ENCODE data around the gene ZSCAN25. TPM values are rescaled to one million over a fixed set of nuclear protein-coding genes. Genes with fewer than 3 reads are reported as not detected.
A peak's percentile ranks its signal among the peaks of the same experiment; 100 is the strongest.

Gene ZSCAN25
- total and polyA plus RNA-seq, 2 of the 13 experiments (the other 11 are each of a cell fraction or from before 2014, with no cell fraction given), result 12.1 to 16.8 TPM

DNA sequence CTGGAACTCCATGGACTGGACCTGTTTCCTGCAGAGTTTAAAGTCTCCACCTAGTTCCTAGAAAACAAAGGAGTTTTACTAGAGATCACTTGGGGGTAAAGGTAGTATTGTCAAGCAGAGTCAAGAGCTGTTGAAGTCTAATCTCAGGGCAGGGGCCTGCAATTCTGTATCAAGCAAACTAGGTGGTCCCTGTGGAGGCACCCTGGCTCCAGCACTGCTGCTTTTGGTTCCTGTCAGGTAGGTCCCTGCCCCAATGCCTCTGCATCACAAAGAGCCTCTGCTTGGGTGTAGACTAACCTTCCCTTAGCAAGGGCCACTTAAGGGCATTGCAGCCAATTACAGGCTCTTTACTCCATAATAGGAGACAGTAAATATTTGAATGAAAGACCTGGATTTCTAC is 22.5 kb downstream of the ZSCAN25 start:
- no peaks in the 10 kb centered on the region; a peak in 1 of 5 replicates for H3K36me3 ChIP-seq (replicated peaks in 1 of 2; ENCODE audit: control insufficient read depth in 1 of 2, insufficient read depth in 2 of 2, low read length in 2 of 2)
- H4K20me1 ChIP-seq (ENCODE audit: insufficient read depth, low read length), result no peaks in the 10 kb centered on the region
- intact Hi-C loops (cut with micrococcal nuclease; ENCODE audit: unreplicated experiment) (loop anchor here (10.0 kb wide), 1 partner anchor 276 kb away; the partner anchor contains the start of gene TRIM4), in situ Hi-C loops (cut with HindIII; ENCODE audit: extremely low pct_ligation_motif_present, low pct_unique_long_range_greater_than_20kb) (loop anchor here (10.0 kb wide), 1 partner anchor 266 kb away; no protein-coding TSS in a partner anchor)
- no peak overlapping the region for H3K4me2 ChIP-seq (ENCODE audit: low read depth, low read length)
- ChIA-PET CTCF (ENCODE audit: low intra/inter-chr PET ratio, low total read pairs) (no interaction called here), POLR2A (no interaction called here)
- no peaks in the 10 kb centered on the region for H3K27me3 ChIP-seq (ENCODE audit: control insufficient read depth in 1 of 2, insufficient read depth in 2 of 2, low read length in 2 of 2)
- no peaks in the 10 kb centered on the region for H3K9me3 ChIP-seq (ENCODE audit: low read length)
- BruUV-seq (replicated peaks), result no TSS peak
- no peak for DNase-seq (ENCODE audit: low spot score)
- H3K27ac ChIP-seq (ENCODE audit: extremely low read length, insufficient read depth, low read length), result no peak overlapping the region
- H3K79me2 ChIP-seq (ENCODE audit: insufficient read depth, low read length), result no peaks in the 10 kb centered on the region
- no peaks in the 10 kb centered on the region for H3K4me1 ChIP-seq (ENCODE audit: insufficient read depth, low read length)
- no peak overlapping the region for H3K9ac ChIP-seq (ENCODE audit: insufficient read depth, low read depth, low read length)
- no peak overlapping the region for H2AFZ ChIP-seq (ENCODE audit: low read length)
- no peak for FAIRE-seq
- TF ChIP-seq, protein P1, sequence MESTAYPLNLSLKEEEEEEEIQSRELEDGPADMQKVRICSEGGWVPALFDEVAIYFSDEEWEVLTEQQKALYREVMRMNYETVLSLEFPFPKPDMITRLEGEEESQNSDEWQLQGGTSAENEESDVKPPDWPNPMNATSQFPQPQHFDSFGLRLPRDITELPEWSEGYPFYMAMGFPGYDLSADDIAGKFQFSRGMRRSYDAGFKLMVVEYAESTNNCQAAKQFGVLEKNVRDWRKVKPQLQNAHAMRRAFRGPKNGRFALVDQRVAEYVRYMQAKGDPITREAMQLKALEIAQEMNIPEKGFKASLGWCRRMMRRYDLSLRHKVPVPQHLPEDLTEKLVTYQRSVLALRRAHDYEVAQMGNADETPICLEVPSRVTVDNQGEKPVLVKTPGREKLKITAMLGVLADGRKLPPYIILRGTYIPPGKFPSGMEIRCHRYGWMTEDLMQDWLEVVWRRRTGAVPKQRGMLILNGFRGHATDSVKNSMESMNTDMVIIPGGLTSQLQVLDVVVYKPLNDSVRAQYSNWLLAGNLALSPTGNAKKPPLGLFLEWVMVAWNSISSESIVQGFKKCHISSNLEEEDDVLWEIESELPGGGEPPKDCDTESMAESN (CRISPR knock-in tag; conservative IDR thresholded peaks at IDR 0.05), result no peak
- peak; percentile 62; the same call in 1 of the 2 replicates for TF ChIP-seq BCL6 (CRISPR knock-in tag; IDR thresholded peaks at IDR 0.05)
- TF ChIP-seq ZNF569 (CRISPR knock-in tag; IDR thresholded peaks at IDR 0.05; ENCODE audit: borderline replicate concordance), result no peak
- no peak overlapping the region for H3K4me3 ChIP-seq (replicated peaks in 1 of 3; ENCODE audit: insufficient read depth in 1 of 3, low read depth in 2 of 3, low read length in 3 of 3)
- no peak for ATAC-seq

DNA sequence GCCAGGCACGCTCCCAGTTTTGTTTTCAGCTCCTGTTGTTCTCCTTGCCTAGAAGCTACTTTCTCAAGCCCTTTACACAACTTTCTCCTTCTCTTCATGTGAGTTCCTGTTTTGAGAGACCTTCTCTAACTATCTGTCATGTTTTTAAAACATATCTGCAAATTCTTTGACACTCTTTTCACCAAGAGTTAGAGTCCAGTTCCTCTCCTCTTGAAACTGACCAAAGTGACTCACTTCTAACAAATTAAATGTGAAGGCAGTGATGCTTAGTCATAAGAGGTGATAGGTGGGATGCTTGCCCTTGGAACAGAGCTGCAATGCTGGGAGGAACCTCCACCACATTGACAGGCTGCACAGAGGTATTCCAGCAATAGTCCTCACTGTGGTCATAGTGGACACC is 25.3 kb downstream of the ZSCAN25 start:
- in situ Hi-C loops (cut with HindIII; ENCODE audit: extremely low pct_ligation_motif_present, low pct_unique_long_range_greater_than_20kb), result no loop called here
- DNase-seq (ENCODE audit: low spot score) (no peak), ATAC-seq (no peak), FAIRE-seq (no peak)
- POLR2A ChIA-PET, result interaction anchor here (1.7 kb wide), 1 partner anchor 25 kb away, joined by 3 read pairs; the partner anchor contains the start of gene ZSCAN25
- no peak overlapping the region for H3K4me2 ChIP-seq (ENCODE audit: low read depth, low read length)
- no peak overlapping the region for H3K9ac ChIP-seq (ENCODE audit: insufficient read depth, low read depth, low read length)
- intact Hi-C loops (cut with micrococcal nuclease; ENCODE audit: unreplicated experiment), result no loop called here
- H3K4me1 ChIP-seq (ENCODE audit: insufficient read depth, low read length), result no peaks in the 10 kb centered on the region
- BruUV-seq (replicated peaks), result no TSS peak
- no peak overlapping the region for H3K4me3 ChIP-seq (replicated peaks in 1 of 3; ENCODE audit: insufficient read depth in 1 of 3, low read depth in 2 of 3, low read length in 3 of 3)
- H3K27ac ChIP-seq (ENCODE audit: extremely low read length, insufficient read depth, low read length), result no peak overlapping the region
- CTCF ChIA-PET (ENCODE audit: low intra/inter-chr PET ratio, low total read pairs), result no interaction called here
- H4K20me1 ChIP-seq (ENCODE audit: insufficient read depth, low read length), result no peaks in the 10 kb centered on the region
- H2AFZ ChIP-seq (ENCODE audit: low read length), result no peak overlapping the region
- no peaks in the 10 kb centered on the region; a peak in 1 of 5 replicates for H3K36me3 ChIP-seq (replicated peaks in 1 of 2; ENCODE audit: control insufficient read depth in 1 of 2, insufficient read depth in 2 of 2, low read length in 2 of 2)
- no peaks in the 10 kb centered on the region for H3K9me3 ChIP-seq (ENCODE audit: low read length)
- H3K79me2 ChIP-seq (ENCODE audit: insufficient read depth, low read length), result no peaks in the 10 kb centered on the region
- 93% methylated on average over 1 of the region's 1 CpG for WGBS (ENCODE audit: low lambda C conversion rate)
- TF ChIP-seq ZSCAN31 (CRISPR knock-in tag; IDR thresholded peaks at IDR 0.05; ENCODE audit: low read depth) (no peak), BHLHE40 (IDR thresholded peaks at IDR 0.05; ENCODE audit: low read length) (no peak)
- TF ChIP-seq, protein P2, sequence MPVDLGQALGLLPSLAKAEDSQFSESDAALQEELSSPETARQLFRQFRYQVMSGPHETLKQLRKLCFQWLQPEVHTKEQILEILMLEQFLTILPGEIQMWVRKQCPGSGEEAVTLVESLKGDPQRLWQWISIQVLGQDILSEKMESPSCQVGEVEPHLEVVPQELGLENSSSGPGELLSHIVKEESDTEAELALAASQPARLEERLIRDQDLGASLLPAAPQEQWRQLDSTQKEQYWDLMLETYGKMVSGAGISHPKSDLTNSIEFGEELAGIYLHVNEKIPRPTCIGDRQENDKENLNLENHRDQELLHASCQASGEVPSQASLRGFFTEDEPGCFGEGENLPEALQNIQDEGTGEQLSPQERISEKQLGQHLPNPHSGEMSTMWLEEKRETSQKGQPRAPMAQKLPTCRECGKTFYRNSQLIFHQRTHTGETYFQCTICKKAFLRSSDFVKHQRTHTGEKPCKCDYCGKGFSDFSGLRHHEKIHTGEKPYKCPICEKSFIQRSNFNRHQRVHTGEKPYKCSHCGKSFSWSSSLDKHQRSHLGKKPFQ (CRISPR knock-in tag; IDR thresholded peaks at IDR 0.05; ENCODE audit: insufficient replicate concordance), result no peak
- no peaks in the 10 kb centered on the region for H3K27me3 ChIP-seq (ENCODE audit: control insufficient read depth in 1 of 2, insufficient read depth in 2 of 2, low read length in 2 of 2)

Measured in HepG2 (cell line).